H1 (cell line): ENCODE measurements around the gene TIFAB. TPM values are rescaled to one million over a fixed set of nuclear protein-coding genes. Genes with fewer than 3 reads are reported as not detected.

Experiments
- CTCF ChIA-PET: fragments of 300-600 bp; sonication (Branson Sonifier 250); formaldehyde crosslinking; loops from one replicate; lab custom pipeline; 2021; ENCODE audit not compliant: partially characterized antibody; lab: Charles Lee
- POLR2A ChIA-PET: fragments of 300-600 bp; sonication (Branson Sonifier 250); formaldehyde crosslinking; loops from one replicate; lab custom pipeline; 2021; ENCODE audit warnings: inconsistent platforms; ENCODE audit not compliant: partially characterized antibody; lab: Charles Lee
- DNase-seq, 2 experiments: peaks; one replicate each; pipeline versions ENCODE4 v3.0.0 to v3.0.0-alpha.2; 2010 to 2022; ENCODE audit warnings: low spot score in 2 of 2, low read depth in 1 of 2, mixed read lengths in 1 of 2
- FAIRE-seq: peaks from 2 replicates; lab custom pipeline; 2011; peaks lifted over from hg19 to GRCh38; lab: Jason Lieb, UNC
- H2AFZ ChIP-seq: 2 replicates; pipeline ENCODE4 v1.8.1; 2012; ENCODE audit warnings: low read length, inconsistent platforms
- H2AK5ac ChIP-seq: 2 replicates; pipeline ENCODE4 v1.6.1; 2013; ENCODE audit warnings: low read depth, low read length
- H2BK120ac ChIP-seq: replicated peaks from 2 replicates; pipeline ENCODE3; 2013; ENCODE audit warnings: low read depth, low read length, inconsistent platforms
- H2BK12ac ChIP-seq: 2 replicates; pipeline ENCODE4 v1.6.1; 2013; ENCODE audit warnings: low read depth, low read length
- H2BK15ac ChIP-seq: 2 replicates; pipeline ENCODE4 v1.6.1; 2013; ENCODE audit warnings: low read length
- H2BK20ac ChIP-seq: 2 replicates; pipeline ENCODE4 v1.6.1; 2013; ENCODE audit warnings: low read length
- H2BK5ac ChIP-seq: 2 replicates; pipeline ENCODE4 v1.6.1; 2013; ENCODE audit warnings: low read depth, low read length
- H3K14ac ChIP-seq: 2 replicates; pipeline ENCODE4 v1.6.1; 2013; ENCODE audit warnings: inconsistent platforms; ENCODE audit not compliant: insufficient read length
- H3K18ac ChIP-seq: 2 replicates; pipeline ENCODE4 v1.6.1; 2013; ENCODE audit warnings: low read length; ENCODE audit errors: extremely low read depth
- H3K23ac ChIP-seq: 2 replicates; pipeline ENCODE4 v1.6.1; 2013; ENCODE audit warnings: inconsistent platforms; ENCODE audit not compliant: insufficient read length
- H3K23me2 ChIP-seq: 2 replicates; pipeline ENCODE4 v1.6.1; 2013; ENCODE audit warnings: low read depth, low read length
- H3K27ac ChIP-seq: 2 replicates; pipeline ENCODE4 v1.6.1; 2011; ENCODE audit warnings: low read depth, low read length, inconsistent platforms
- H3K27me3 ChIP-seq, 4 experiments: replicated peaks in 1 of 4; 1 replicate in 1 of 4; 2 replicates in 3 of 4; pipeline versions ENCODE4 v1.6.1 to v1.8.1; 2011 to 2013; ENCODE audit warnings: low read length in 3 of 4, mild to moderate bottlenecking in 3 of 4, inconsistent platforms in 2 of 4, mixed read lengths in 2 of 4, moderate library complexity in 1 of 4; ENCODE audit not compliant: control insufficient read depth in 3 of 4, insufficient read depth in 3 of 4; ENCODE audit errors: extremely low read depth in 1 of 4
- H3K36me3 ChIP-seq, 4 experiments: 2 replicates each; pipeline versions ENCODE4 v1.6.1 to v1.8.1; 2011 to 2013; ENCODE audit warnings: mild to moderate bottlenecking in 4 of 4, low read length in 3 of 4, moderate library complexity in 2 of 4, control low read depth in 1 of 4, inconsistent platforms in 1 of 4; ENCODE audit not compliant: insufficient read depth in 4 of 4, control insufficient read depth in 2 of 4
- H3K4ac ChIP-seq: replicated peaks from 2 replicates; pipeline ENCODE3; 2013; ENCODE audit warnings: low read length, low read depth, mixed read lengths, inconsistent platforms; ENCODE audit not compliant: insufficient read length
- H3K4me1 ChIP-seq, 4 experiments: replicated peaks in 1 of 4; 1 replicate in 1 of 4; 2 replicates in 3 of 4; pipeline versions ENCODE4 v1.6.1 to v1.8.1; 2011 to 2013; ENCODE audit warnings: low read length in 3 of 4, inconsistent platforms in 2 of 4, mixed read lengths in 1 of 4; ENCODE audit not compliant: insufficient read depth in 4 of 4, control insufficient read depth in 3 of 4
- H3K4me2 ChIP-seq, 2 experiments: 2 replicates each; pipeline versions ENCODE4 v1.6.1 to v1.8.1; 2011 to 2013; ENCODE audit warnings: low read depth in 2 of 2, low read length in 2 of 2, control low read depth in 1 of 2, inconsistent platforms in 1 of 2, mild to moderate bottlenecking in 1 of 2; ENCODE audit not compliant: insufficient read depth in 1 of 2
- H3K4me3 ChIP-seq, 4 experiments: fragments of 200-600, 300-600 bp in 1 of 4; sonication (generic), shearing (Covaris generic), sonication (Bioruptor Twin) in 1 of 4; 2 replicates each; pipeline versions ENCODE4 v1.5.1 to v1.8.1; 2011 to 2016; ENCODE audit warnings: low read length in 4 of 4, low read depth in 3 of 4, control low read depth in 2 of 4, inconsistent platforms in 2 of 4, mild to moderate bottlenecking in 2 of 4, mixed read lengths in 1 of 4, moderate library complexity in 1 of 4; ENCODE audit not compliant: insufficient read depth in 2 of 4; ENCODE audit errors: extremely low read depth in 1 of 4
- H3K56ac ChIP-seq: replicated peaks from 2 replicates; pipeline ENCODE3; 2013; ENCODE audit warnings: low read depth, mild to moderate bottlenecking, mixed read lengths, low read length, inconsistent platforms; ENCODE audit not compliant: insufficient read length
- H3K79me1 ChIP-seq: 2 replicates; pipeline ENCODE4 v1.6.1; 2013; ENCODE audit warnings: low read depth, low read length, control low read depth
- H3K79me2 ChIP-seq, 2 experiments: 2 replicates each; pipeline versions ENCODE4 v1.6.1 to v1.8.1; 2012 to 2013; ENCODE audit warnings: low read length in 2 of 2, mild to moderate bottlenecking in 2 of 2, inconsistent platforms in 1 of 2; ENCODE audit not compliant: insufficient read depth in 2 of 2, control insufficient read depth in 1 of 2
- H3K9ac ChIP-seq, 4 experiments: replicated peaks in 1 of 4; 1 replicate in 1 of 4; 2 replicates in 3 of 4; pipeline versions ENCODE4 v1.6.1 to v1.8.1; 2011 to 2013; ENCODE audit warnings: low read depth in 3 of 4, low read length in 3 of 4, control low read depth in 2 of 4, mild to moderate bottlenecking in 2 of 4, moderate library complexity in 2 of 4, inconsistent platforms in 1 of 4; ENCODE audit errors: extremely low read depth in 1 of 4
- H3K9me3 ChIP-seq, 2 experiments: 2 replicates each; pipeline versions ENCODE4 v1.6.1 to v1.8.1; 2012 to 2013; ENCODE audit warnings: mild to moderate bottlenecking in 2 of 2, moderate library complexity in 2 of 2, control low read depth in 1 of 2, inconsistent platforms in 1 of 2, low read depth in 1 of 2, low read length in 1 of 2, mixed read lengths in 1 of 2; ENCODE audit not compliant: insufficient read depth in 2 of 2
- H4K20me1 ChIP-seq, 2 experiments: replicated peaks in 1 of 2; 2 replicates each; pipeline versions ENCODE3 to v1.8.1; 2011 to 2013; ENCODE audit warnings: inconsistent platforms in 2 of 2, low read length in 2 of 2, mild to moderate bottlenecking in 1 of 2; ENCODE audit not compliant: insufficient read depth in 2 of 2, control insufficient read depth in 1 of 2
- H4K5ac ChIP-seq: 2 replicates; pipeline ENCODE4 v1.6.1; 2013; ENCODE audit warnings: low read length, low read depth, mixed read lengths, inconsistent platforms; ENCODE audit not compliant: insufficient read length
- H4K8ac ChIP-seq: 2 replicates; pipeline ENCODE4 v1.8.0; 2013; ENCODE audit warnings: mild to moderate bottlenecking, moderate library complexity, low read length, inconsistent platforms; ENCODE audit not compliant: insufficient read depth; ENCODE audit errors: extremely low read depth
- H4K91ac ChIP-seq: replicated peaks from 2 replicates; pipeline ENCODE3; 2013; ENCODE audit warnings: low read length, mixed read lengths, inconsistent platforms; ENCODE audit not compliant: insufficient read length
- CHD2 ChIP-seq: IDR thresholded peaks from 2 replicates; pipeline ENCODE4 v1.6.1; 2012; ENCODE audit warnings: low read length, improper control_type of control experiment
- CTBP2 ChIP-seq: IDR thresholded peaks from 2 replicates; pipeline ENCODE4 v1.7.0; 2011; ENCODE audit warnings: borderline replicate concordance, mild to moderate bottlenecking, moderate library complexity, mixed read lengths, low read length; ENCODE audit not compliant: insufficient read depth, insufficient read length
- EGR1 ChIP-seq: IDR thresholded peaks from 2 replicates; pipeline ENCODE4 v1.6.1; 2011; ENCODE audit warnings: low read depth, low read length, borderline replicate concordance
- EZH2 ChIP-seq: fragments of 200-600 bp; sonication (generic); IDR thresholded peaks from 2 replicates; pipeline ENCODE4 v1.7.1; 2012; ENCODE audit warnings: low read depth, mild to moderate bottlenecking, moderate library complexity, low read length, inconsistent platforms; ENCODE audit not compliant: severe bottlenecking
- RNF2 ChIP-seq: fragments of 200-900, 300-1000 bp; sonication (generic); IDR thresholded peaks from 2 replicates; pipeline ENCODE4 v1.7.1; 2016; ENCODE audit warnings: borderline replicate concordance, low read depth, mild to moderate bottlenecking, antibody characterized with exemption, low read length; ENCODE audit not compliant: poor library complexity, severe bottlenecking; ENCODE audit errors: missing control alignments
- SIN3A ChIP-seq, 2 experiments: IDR thresholded peaks in 1 of 2; conservative IDR thresholded peaks in 1 of 2; 2 replicates each; pipeline ENCODE4 v1.6.1; 2011 to 2012; ENCODE audit warnings: low read length in 2 of 2, improper control_type of control experiment in 1 of 2, low read depth in 1 of 2, mild to moderate bottlenecking in 1 of 2
- SIRT6 ChIP-seq: IDR thresholded peaks from one replicate; pipeline ENCODE4 v1.7.1; 2012; ENCODE audit warnings: low read length, inconsistent platforms
- WGBS, 2 experiments: shearing (Covaris generic) in 1 of 2; methylation state at CpG; one replicate each; pipeline versions ENCODE4 v1.1.6 to v1.1.7; 2013 to 2015; ENCODE audit warnings: low lambda C conversion rate in 2 of 2, mixed read lengths in 2 of 2, inconsistent platforms in 1 of 2, low coverage in 1 of 2, missing lambda C conversion rate in 1 of 2; ENCODE audit not compliant: insufficient replicate concordance in 2 of 2, insufficient coverage in 1 of 2, insufficient read length in 1 of 2; ENCODE audit errors: extremely low coverage in 1 of 2, missing lambda C conversion rate in 1 of 2; 5-methylcytosine and 5-hydroxymethylcytosine counted together
- polyA plus RNA-seq, 7 experiments: library from polyadenylated mRNA; depleted of rRNA in 3 of 7; stranded (reverse) in 5 of 7; unstranded in 2 of 7; fragments of >200 nt in 5 of 7; fragments of 200-250 nt in 2 of 7; gene quantifications; 1 replicate in 5 of 7; 2 replicates in 1 of 7; 4 replicates in 1 of 7; pipeline versions ENCODE4 v1.2.1 to v1.2.3, GENCODE V29; 2011 to 2013; ENCODE audit warnings: missing spikeins in 2 of 7, mixed read lengths in 2 of 7
- total RNA-seq: library from RNA; stranded (reverse); fragmentation: NEBNext Ultra II Directional; extraction: Animal tissue kit (Norgen Biotek cat#: 25700); gene quantifications from 2 replicates; pipeline ENCODE4 v1.2.1, GENCODE V29; 2021
- TF ChIP-seq, protein P1 (sequence below): IDR thresholded peaks from 2 replicates; pipeline ENCODE4 v1.6.1; 2012; ENCODE audit warnings: inconsistent platforms
- TF ChIP-seq, protein P2 (sequence below): IDR thresholded peaks from 2 replicates; pipeline ENCODE4 v1.6.1; 2012; ENCODE audit warnings: inconsistent platforms

TIFAB gene
- total and polyA plus RNA-seq, 2 of the 8 experiments (the other 6 are each of a cell fraction or from before 2014, with no cell fraction given), result not detected

DNA sequence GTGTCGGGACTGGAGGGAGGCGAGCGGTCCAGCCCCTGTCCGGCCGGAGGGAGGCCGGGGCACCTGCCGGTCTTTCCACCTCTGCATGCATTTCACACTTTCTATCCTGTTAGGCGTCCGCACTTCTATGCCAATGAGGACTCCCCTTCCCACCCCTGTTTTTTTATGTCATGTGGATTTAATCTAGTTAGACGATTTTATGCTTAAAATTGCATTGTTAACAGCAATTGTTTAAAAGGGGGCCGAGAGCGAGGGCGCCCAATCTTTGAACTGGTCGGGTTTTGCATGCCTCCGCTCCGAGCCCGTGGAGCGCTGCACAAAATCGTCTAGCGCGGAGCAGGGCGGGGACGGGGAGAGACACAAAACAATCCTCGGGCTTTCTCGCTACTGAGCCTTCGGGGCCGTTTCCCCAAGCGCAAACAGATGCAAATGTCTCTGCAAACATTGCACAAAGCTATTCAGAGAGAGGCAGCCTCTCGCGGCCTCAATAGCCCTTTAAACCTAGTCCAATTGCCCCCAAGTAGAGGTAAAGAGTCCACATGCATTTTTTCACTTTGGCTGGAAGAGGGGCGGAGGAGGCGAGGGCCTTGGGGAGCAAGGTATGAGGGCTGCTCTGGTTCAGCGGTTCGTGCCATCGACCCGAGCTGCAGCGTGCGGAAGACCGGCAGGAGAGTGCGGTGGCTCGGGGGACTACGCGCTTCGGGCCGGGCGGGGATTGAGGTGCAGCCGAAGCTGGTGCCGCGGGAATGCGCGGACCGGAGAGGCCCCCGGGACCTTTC lies 37.5 kb upstream of the TIFAB start:
- H2BK20ac ChIP-seq, result 0 out of 2 replicates have a peak overlapping the region, but pooled peaks have one; percentile 90
- H3K79me1 ChIP-seq, result no peaks in the 10 kb centered on the region
- H2BK15ac ChIP-seq, result no peak overlapping the region
- DNase-seq, result peak in 1 of 2 experiments; percentile 55
- no peak overlapping the region for H4K91ac ChIP-seq
- H3K4ac ChIP-seq, result no peak overlapping the region
- peak overlapping the region; percentile 35; the same call in 1 of the 2 replicates for H2BK5ac ChIP-seq
- TF ChIP-seq, protein P1, sequence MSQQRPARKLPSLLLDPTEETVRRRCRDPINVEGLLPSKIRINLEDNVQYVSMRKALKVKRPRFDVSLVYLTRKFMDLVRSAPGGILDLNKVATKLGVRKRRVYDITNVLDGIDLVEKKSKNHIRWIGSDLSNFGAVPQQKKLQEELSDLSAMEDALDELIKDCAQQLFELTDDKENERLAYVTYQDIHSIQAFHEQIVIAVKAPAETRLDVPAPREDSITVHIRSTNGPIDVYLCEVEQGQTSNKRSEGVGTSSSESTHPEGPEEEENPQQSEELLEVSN, result peak; percentile 83
- TF ChIP-seq CHD2 (no peak), EGR1 (no peak), RNF2 (peak; percentile 39), EZH2 (peak; percentile 93), CTBP2 (peak; percentile 30), SIN3A (conservative IDR thresholded peaks at IDR 0.05 in 1 of 2, IDR thresholded peaks at IDR 0.05 in 1 of 2; ENCODE audit: low read depth in 1 of 2, low read length in 2 of 2) (peak in 1 of 2 experiments; percentile 1; a peak in 1 of 4 replicates), SIRT6 (no peak)
- TF ChIP-seq, protein P2, sequence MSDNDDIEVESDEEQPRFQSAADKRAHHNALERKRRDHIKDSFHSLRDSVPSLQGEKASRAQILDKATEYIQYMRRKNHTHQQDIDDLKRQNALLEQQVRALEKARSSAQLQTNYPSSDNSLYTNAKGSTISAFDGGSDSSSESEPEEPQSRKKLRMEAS, result peak; percentile 72
- no peak overlapping the region for H3K9ac ChIP-seq
- H3K4me3 ChIP-seq, result peak overlapping the region; percentile 32 to 56 (median 46); a peak in 7 of 8 replicates
- H2AFZ ChIP-seq, result no peak overlapping the region
- H2BK12ac ChIP-seq, result peak overlapping the region; percentile 71; the same call in 1 of the 2 replicates
- peaks cover 20% of the 10 kb centered on the region; the same call in 1 of the 2 replicates for H3K23me2 ChIP-seq
- no peak overlapping the region for H3K23ac ChIP-seq
- POLR2A ChIA-PET, result interaction anchor here (1.2 to 2.8 kb wide), 3 partner anchors 44 to 57 kb away, joined by 3 to 15 read pairs (median 4); partner anchors contain the start of gene NEUROG1
- CTCF ChIA-PET, result interaction anchor here (0.7 to 9.9 kb wide), 12 partner anchors 10 to 72 kb away, joined by 3 to 137 read pairs (median 6); partner anchors contain the start of gene NEUROG1
- FAIRE-seq, result no peak
- no peak overlapping the region for H3K14ac ChIP-seq
- no peak overlapping the region for H2BK120ac ChIP-seq
- H4K5ac ChIP-seq, result no peak overlapping the region
- H3K56ac ChIP-seq, result no peak overlapping the region
- H3K27ac ChIP-seq, result no peak overlapping the region
- H3K4me1 ChIP-seq, result peaks cover 4 to 43% (median 25%) of the 10 kb centered on the region in 4 experiments
- peaks cover 10 to 27% of the 10 kb centered on the region in 2 experiments for H4K20me1 ChIP-seq
- H3K27me3 ChIP-seq, result peaks cover 89 to 100% (median 100%) of the 10 kb centered on the region in 4 experiments
- H3K79me2 ChIP-seq, result no peaks in the 10 kb centered on the region
- H3K36me3 ChIP-seq, result no peaks in the 10 kb centered on the region
- H3K4me2 ChIP-seq, result peak overlapping the region; percentile 73 to 76
- H4K8ac ChIP-seq, result no peak overlapping the region
- H3K9me3 ChIP-seq, result no peaks in the 10 kb centered on the region
- H2AK5ac ChIP-seq, result no peak overlapping the region
- 2% methylated on average over 52 of the region's 53 CpGs; no CpG with 5 or more reads in 1 of the 2 experiments for WGBS, 2 experiments
- H3K18ac ChIP-seq, result peak overlapping the region; percentile 60
